Kidney tubule cell (primary cell): ENCODE results near the gene ARHGAP42.
"Not testable (repeated sequence)": the region's sequence is repeated elsewhere in the genome, so short reads cannot be mapped to it uniquely, and the experiment has no call there.

Source experiments
- DNase-seq: peaks from one replicate; pipeline ENCODE4 v3.0.0-alpha.2; 2018; ENCODE audit warnings: low spot score

Gene ARHGAP42

GRCh38 chr11:100872951-100873740 is 186.1 kb downstream of the ARHGAP42 start:
- DNase-seq: no peak

DNA sequence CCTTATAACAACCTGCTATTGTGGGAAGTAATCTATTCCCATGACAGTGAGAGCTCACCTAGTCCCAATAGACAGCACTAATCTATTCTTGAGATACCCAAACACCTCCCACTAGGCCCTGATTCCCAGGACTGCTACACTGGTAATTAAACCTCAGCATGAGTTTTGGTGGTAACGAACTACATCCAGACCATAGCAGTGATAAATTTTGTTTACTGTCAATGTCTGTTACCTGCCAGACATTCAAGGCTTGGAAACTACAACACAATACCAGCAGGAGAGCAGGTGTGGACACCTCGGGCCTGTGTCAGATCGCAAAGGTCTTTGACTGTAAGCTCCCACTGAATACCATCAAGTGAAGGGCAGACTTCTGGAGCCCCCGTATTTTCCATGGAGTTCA is 187.1 kb downstream of the ARHGAP42 start:
- DNase-seq: no peak

DNA sequence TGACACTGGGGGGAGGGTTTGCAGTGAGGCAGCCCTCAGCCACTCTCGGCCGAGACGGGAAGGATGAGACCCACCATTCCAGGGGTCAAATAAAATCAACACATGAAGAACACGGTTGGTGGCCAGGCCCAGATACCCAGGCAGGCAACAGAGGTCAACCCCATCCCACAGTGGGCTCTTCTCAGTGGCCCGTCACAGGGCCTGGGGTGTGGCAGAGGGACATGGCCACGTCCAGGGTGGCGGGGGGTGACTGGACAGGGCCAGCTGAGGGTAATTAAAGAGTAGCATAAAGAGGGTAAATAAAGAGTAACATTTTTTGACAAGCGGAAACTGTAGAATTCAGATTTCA is 188.4 kb downstream of the ARHGAP42 start:
- no peak for DNase-seq

DNA sequence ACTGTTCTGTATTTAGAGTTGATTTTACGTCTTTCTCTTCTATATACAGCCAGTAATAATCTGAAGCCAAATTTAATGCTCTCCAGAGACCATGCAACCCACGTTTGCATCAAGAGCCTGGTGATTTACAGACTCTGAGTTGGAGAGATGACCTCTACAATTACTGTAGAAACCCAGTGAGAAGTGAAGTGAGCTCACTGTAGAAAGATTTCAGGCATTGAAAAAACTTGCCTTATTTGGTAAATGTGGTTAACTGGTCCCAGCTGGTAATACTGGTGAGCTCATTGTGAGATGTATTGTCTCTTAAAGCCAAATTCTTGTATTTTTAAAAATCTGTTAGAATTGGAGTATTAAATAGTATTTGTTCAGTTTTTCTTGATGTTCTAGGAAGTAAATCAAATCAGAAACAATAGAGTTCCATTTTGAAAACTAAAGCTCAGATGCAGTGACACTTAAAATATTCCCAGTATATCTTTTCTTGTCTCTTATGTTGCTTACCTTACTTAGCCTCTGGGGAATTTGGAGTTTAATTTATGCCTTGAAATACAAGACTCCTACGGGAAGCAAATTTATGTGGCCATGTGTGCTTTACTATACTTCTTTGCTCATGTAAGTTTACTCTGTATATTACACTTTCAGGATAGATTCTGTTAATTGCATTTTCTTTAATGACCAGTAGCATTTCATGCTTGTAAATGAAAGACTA is 189.9 kb downstream of the ARHGAP42 start:
- DNase-seq: peak; percentile 95

DNA sequence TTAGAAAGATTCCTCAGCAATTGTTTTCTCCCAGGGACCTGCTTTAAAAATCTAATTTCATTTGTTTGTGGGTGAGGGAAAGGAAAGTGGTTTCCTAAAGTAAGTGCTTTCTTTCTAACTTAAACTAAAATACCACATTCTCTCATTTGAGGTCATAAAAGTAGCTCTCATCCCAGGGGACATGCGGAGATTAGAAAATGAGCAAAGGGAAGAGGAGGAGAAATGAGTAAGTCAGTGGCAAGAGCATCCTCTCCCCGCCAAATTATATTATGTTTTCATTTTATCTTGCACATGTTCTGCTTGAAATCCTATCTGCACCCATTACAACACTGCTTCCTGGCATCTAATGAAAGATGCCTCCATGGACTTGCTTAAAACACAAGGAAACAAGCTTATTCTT is 191.4 kb downstream of the ARHGAP42 start:
- no peak for DNase-seq

DNA sequence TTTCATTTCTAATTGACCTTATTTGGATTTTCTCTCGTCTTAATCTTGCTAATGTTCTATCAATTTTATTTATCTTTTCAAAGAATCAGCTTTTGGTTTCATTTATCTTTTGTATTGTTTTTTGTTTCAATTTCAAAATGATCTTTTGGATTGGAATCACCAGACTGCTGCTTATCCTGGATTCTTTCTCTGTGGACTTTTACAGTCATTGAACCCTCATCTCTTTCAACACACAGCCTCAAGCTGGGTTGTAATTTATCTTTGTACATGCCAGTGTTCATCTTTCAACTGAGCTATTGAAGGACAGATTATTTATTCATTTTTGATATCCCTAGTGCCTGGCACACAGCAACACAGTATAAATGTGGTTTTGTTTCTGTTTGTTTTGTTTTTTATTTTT is 195.9 kb downstream of the ARHGAP42 start:
- DNase-seq: no peak

- DNase-seq: no peak
Measured at GRCh38 chr11:100883830-100884229, 196.7 kb downstream of the ARHGAP42 start.

DNA sequence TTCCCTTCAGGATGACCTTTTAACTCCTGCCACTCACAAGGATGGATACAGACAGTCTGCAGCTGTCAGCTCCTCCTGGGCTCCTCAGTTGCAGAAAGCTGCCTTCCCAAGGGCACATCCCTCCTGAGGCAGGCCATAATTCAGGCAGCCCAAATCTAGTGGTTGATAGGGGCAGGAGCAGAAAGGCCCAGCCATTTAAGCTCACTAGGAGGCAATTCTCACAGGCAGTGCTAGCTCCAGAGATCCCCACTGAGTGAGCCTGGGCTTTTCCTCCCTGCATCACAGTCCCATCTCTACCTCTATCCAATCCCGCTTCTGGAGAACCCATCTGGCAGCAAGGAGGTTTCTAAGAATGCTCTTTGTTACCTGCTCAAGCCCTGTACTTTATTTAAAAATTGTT is 200.6 kb downstream of the ARHGAP42 start:
- DNase-seq: no peak

DNA sequence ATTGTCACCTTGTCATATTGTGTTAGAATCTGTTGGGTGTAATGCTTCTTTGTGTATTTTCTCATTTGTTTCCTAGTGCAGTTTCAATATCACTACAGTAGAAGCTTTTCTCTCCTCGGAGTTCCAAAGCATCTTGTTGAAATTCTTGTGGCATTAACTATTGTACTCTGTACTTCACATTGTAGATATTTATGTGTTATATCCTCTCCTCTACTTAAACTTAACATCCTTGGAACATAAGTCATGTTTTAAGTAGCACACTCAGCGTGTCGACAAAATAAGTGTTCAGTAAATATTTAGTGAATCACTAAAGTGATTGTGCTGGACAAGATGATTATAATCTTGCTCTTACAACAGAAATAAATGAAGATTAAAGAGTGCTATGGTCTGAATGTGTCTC is 201.7 kb downstream of the ARHGAP42 start:
- no peak for DNase-seq

- DNase-seq: no peak
Measured at GRCh38 chr11:100889758-100890157, 202.7 kb downstream of the ARHGAP42 start.

DNA sequence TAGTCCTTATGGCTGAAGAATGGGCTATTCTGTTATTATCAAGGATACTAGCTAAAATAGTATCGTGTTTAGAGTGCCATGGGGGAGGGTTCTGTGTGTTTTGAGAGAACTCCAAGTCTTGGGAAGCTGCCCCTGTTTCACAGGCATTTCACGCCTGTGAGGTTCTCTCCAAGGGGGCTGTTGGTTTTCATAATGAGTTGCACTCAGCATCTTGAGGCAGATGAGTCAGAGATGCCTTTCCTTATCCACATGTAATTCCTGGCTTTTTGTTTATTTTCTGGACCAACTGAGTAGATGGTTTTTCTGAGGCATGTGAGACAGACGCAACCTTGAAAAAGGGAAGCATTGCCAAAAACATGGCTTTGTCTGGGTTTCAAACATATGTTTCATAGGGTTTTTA is 203.7 kb downstream of the ARHGAP42 start:
- peak; percentile 59 for DNase-seq

DNA sequence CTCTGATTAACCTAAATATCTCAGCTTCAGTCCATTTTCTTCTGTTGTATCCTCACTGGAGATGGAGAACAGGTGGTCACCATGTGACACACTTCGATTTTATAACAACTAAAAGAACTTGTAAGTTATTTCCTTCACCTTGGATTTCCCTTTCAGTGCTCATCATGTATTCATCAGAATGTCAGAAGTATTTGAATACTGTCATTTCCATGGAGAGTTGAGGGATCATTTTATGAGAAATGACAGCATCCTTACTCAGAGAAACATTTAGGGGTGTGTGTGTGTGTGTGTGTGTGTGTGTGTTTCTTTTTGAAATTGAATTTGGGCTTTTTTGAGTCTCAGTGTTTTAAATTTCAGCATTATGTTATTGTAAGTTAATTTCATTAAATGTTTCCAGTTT is 205.8 kb downstream of the ARHGAP42 start:
- peak; percentile 25 for DNase-seq

DNA sequence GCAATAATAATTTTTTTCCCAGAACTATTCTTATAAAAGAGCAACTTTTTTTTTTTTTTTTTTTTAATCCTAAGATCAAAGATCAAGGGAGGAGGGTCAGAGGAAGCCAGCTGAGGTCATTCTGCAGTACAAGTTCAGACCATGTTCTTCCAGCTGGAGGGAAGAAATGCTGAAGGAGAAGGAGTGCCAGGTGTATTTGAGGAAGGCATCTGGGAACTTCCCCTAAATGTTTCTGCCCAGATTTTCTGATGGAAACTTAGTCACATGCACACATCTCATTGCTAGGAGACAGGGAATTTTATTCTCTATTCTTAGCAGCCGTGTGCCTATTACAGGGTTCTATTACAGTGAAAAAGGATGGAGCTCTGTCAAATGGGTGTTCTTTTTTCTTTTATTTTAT is 208.4 kb downstream of the ARHGAP42 start:
- no peak for DNase-seq

DNA sequence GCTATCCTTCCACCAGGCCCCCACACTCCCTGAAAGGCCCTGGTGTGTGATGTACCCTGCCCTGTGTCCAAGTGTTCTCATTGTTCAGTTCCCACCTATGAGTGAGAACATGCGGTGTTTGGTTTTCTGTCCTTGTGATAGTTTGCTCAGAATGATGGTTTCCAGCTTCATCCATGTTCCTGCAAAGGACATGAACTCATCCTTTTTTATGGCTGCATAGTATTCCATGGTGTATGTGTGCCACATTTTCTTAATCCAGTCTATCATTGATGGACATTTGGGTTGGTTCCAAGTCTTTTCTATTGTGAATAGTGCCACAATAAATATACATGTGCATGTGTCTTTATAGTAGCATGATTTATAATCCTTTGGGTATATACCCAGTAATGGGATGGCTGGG is 208.9 kb downstream of the ARHGAP42 start:
- not testable (repeated sequence) for DNase-seq

DNA sequence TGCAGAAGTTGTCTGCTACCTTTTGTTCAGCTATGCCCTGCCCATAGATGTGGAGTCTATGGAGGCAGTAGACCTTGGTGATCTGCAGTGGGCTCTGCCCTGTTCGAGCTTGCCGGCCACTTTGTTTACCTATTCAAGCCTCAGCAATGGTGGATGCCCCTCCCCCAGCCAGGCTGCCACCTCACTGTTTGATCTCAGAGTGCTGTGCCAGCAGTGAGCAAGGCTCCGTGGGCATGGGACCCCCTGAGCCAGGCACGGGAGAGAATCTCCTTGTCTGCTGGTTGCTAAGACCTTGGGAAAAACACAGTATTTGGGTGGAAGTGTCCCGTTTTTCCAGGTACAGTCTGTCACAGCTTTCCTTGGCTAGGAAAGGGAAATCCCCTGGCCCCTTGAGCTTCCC is 214.4 kb downstream of the ARHGAP42 start:
- DNase-seq: not testable (repeated sequence)

DNA sequence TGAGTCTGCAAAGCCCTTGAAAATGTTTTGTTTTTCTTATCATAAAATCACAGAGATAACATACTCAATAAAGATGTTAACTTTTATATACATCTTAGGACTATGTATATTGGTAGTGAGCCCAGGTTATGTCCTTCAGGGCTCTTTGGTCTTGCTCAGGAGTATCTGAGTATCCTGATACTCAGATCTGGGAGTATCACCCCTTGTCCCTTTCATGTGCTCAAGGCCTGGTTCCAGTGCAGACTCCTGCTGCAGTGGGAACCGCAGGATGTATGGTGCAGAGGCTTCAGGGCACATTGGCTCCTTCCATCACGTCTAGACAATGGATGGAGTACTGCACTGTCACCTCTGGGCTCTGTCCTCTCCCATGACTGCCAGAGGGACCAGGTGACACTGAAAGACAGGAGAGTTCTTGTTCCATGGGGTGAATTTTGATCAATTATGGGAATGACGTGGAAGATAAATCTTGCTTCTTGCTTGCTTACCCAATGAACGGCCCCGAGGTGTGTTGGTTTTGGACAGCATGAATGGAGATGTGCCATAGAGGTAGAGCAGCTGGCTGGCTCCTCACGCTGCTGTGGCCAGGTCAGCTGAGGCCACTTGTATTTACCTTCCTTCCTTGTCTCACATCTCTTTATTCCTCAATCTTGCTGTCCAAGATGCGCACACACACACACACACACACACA is 215.5 kb downstream of the ARHGAP42 start:
- DNase-seq: no peak

GRCh38 chr11:100903284-100903683 is 216.2 kb downstream of the ARHGAP42 start:
- no peak for DNase-seq

DNA sequence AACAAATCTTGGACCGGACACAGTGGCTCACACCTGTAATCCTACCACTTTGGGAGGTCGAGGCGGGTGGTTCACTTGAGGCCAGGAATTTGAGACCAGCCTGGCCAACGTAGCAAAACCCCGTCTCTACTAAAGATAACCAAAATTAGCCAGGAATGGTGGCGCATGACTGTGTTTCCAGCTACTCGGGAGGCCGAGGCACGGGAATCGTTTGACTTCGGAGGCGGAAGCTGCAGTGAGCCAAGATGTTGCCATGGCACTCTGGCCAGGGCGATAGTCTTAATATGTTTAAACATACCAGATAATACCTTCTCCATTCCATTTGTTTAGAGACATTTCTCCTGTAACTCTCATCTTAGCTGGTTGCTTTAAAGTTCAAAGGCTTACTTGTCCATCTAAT is 218.6 kb downstream of the ARHGAP42 start:
- no peak for DNase-seq

DNA sequence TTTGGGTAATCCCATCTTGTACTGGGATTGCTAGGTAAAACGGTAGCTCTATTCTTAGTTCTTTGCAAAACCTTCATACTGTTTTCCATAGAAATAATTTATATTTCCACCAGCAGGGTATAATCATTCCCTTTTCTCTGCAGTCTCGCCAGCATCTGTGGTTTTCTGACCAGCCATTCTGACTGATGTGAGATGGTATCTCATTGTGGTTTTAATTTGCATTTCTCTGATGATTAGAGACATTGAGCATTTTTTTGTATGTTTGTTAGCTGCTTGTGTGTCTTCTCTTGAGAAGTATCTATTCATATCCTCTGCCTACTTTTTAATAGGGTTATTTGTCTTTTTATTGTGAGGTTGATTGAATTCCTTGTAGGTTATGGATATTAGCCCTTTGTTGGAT is 221.7 kb downstream of the ARHGAP42 start:
- peak; percentile 34 for DNase-seq

GRCh38 chr11:100910808-100911207 is 223.7 kb downstream of the ARHGAP42 start:
- DNase-seq: no peak

GRCh38 chr11:100914415-100915110 is 227.5 kb downstream of the ARHGAP42 start:
- DNase-seq: no peak
